Measurements from ENCODE around the gene SLC6A19. TPM values are rescaled to one million over a fixed set of nuclear protein-coding genes. Genes with fewer than 3 reads are reported as not detected.

Gene SLC6A19
- total and polyA plus RNA-seq, 10 of the 15 experiments (the other 5 are each of a cell fraction or from before 2014, with no cell fraction given): 0.01 to 0.03 TPM; not detected in 8

GRCh38 chr5:1177826-1178528 lies 23.4 kb upstream of the SLC6A19 start (continued):
- TF ChIP-seq, protein P1, sequence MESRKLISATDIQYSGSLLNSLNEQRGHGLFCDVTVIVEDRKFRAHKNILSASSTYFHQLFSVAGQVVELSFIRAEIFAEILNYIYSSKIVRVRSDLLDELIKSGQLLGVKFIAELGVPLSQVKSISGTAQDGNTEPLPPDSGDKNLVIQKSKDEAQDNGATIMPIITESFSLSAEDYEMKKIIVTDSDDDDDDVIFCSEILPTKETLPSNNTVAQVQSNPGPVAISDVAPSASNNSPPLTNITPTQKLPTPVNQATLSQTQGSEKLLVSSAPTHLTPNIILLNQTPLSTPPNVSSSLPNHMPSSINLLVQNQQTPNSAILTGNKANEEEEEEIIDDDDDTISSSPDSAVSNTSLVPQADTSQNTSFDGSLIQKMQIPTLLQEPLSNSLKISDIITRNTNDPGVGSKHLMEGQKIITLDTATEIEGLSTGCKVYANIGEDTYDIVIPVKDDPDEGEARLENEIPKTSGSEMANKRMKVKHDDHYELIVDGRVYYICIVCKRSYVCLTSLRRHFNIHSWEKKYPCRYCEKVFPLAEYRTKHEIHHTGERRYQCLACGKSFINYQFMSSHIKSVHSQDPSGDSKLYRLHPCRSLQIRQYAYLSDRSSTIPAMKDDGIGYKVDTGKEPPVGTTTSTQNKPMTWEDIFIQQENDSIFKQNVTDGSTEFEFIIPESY (IDR thresholded peaks at IDR 0.05): no peak
- no peak for TF ChIP-seq BCLAF1 (IDR thresholded peaks at IDR 0.05)

DNA sequence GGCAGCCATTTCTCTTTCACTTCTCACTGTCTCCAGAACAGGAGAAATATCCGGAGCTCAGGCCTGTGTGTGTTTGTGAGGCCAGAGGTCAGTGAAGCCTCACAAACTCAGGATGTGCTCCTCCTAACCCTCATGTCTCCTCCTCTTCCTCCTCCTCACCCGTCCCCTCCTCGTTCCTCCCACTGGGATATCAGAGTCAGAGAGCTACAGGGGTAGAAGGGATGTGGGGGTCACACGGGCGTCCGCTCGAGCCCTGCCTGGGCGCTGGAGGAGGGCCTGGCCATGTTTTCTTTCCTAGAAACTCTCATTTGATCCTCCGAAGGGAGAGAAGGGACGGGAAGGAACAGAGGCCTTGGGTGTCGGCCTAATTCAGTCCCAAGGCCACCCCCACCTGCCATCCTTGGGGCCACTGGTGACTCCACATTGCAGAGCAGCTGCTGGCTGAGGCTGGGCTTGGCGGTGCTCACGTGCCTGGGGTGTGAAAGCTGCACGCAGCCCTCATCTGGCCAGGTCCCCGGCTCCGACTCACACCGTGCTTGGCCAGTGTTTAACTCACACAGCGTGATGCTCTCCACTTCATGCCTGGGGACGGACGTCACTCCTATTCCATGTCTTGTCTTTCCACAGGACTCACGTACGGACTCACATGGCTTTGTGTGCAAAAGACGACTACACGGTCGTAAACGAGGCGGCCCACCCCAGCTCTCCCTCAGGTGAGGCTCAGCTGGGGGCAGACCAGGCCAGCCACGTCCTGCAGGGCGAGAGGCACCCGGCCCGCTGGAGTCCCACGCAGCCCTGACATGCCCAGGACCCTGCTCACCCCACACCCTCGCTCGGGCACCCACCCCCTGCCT lies 22.6 kb upstream of the SLC6A19 start:
- ChIA-PET RAD21 (ENCODE audit: unreplicated experiment) (no interaction called here), SMC1A (ENCODE audit: uncharacterized antibody, unreplicated experiment) (no interaction called here), CTCF (no interaction called here), POLR2A (no interaction called here)
- Histone ChIP-seq H3K27ac (ENCODE audit: control insufficient read depth, insufficient read depth) (no peak overlapping the region), H3K4me1 (ENCODE audit: control insufficient read depth, insufficient read depth, low read length) (no peaks in the 10 kb centered on the region), H3K27me3 (replicated peaks in 1 of 2; ENCODE audit: control insufficient read depth in 2 of 2, insufficient read depth in 2 of 2, low read length in 1 of 2) (no peaks in the 10 kb centered on the region), H4K20me1 (ENCODE audit: control insufficient read depth, insufficient read depth) (no peaks in the 10 kb centered on the region), H3K4me3 (no peak overlapping the region), H3K79me2 (ENCODE audit: control insufficient read depth, insufficient read depth, low read length) (no peaks in the 10 kb centered on the region), H2AFZ (ENCODE audit: control insufficient read depth, low read depth, low read length) (no peak overlapping the region), H3K36me3 (ENCODE audit: control insufficient read depth in 2 of 2, insufficient read depth in 2 of 2, low read length in 1 of 2) (no peaks in the 10 kb centered on the region), H3K9me3 (replicated peaks; ENCODE audit: control insufficient read depth, insufficient read depth, low read length) (no peaks in the 10 kb centered on the region), H3K4me2 (ENCODE audit: control insufficient read depth, insufficient read depth) (no peak overlapping the region), H3K9ac (ENCODE audit: control insufficient read depth, insufficient read depth, low read length) (no peak overlapping the region)
- in situ Hi-C loops (cut with MboI) (no loop called here), intact Hi-C loops (cut with micrococcal nuclease; ENCODE audit: unreplicated experiment) (no loop called here)
- no peak for TF ChIP-seq KAT2A (conservative IDR thresholded peaks at IDR 0.05; ENCODE audit: control insufficient read depth, low read depth, low read length)
- no peak for TF ChIP-seq BCL11A (IDR thresholded peaks at IDR 0.05; ENCODE audit: low read depth, low read length)
- TF ChIP-seq USF2 (IDR thresholded peaks at IDR 0.05; ENCODE audit: borderline replicate concordance, low read depth, low read length): no peak
- no peak for TF ChIP-seq HDGF (IDR thresholded peaks at IDR 0.05)
- no peak for TF ChIP-seq YY1 (IDR thresholded peaks at IDR 0.05; ENCODE audit: low read depth, low read length)
- TF ChIP-seq POLR2A (IDR thresholded peaks at IDR 0.05; ENCODE audit: low read depth, low read length): no peak
- DNase-seq (ENCODE audit: low read depth, low spot score) (no peak), ATAC-seq (no peak), FAIRE-seq (no peak)
- WGBS (ENCODE audit: insufficient coverage, insufficient replicate concordance, low lambda C conversion rate, missing lambda C conversion rate): no CpG with 5 or more reads among the region's 34 CpGs
- BruUV-seq (replicated peaks): no TSS peak

Measured in GM12878 (cell line).